Neural cell (in vitro differentiated cells): Measurements from ENCODE around the gene CHAF1B. TPM values are rescaled to one million over a fixed set of nuclear protein-coding genes. Genes with fewer than 3 reads are reported as not detected.

Experiments
- H2AFZ ChIP-seq: fragments of 200-600, 300-800 bp; sonication (generic), shearing (Covaris generic); 2 replicates; pipeline ENCODE4 v1.6.0; 2014; ENCODE audit warnings: low read depth, mild to moderate bottlenecking, antibody characterized with exemption, low read length, moderate library complexity
- H3F3A ChIP-seq: fragments of 200-600 bp; shearing (Covaris generic); 2 replicates; pipeline ENCODE4 v1.6.1; 2016; ENCODE audit warnings: mild to moderate bottlenecking, moderate library complexity, mixed read lengths, antibody characterized with exemption, low read length; ENCODE audit not compliant: insufficient read depth, poor library complexity, severe bottlenecking
- H3K27ac ChIP-seq: fragments of 200-600, 300-800 bp; sonication (generic), shearing (Covaris generic); 2 replicates; pipeline ENCODE4 v1.5.1; 2014; ENCODE audit warnings: mild to moderate bottlenecking, low read length, moderate library complexity
- H3K27me3 ChIP-seq: fragments of 300-800, 200-600 bp; sonication (generic), shearing (Covaris generic); 2 replicates; pipeline ENCODE4 v1.6.0; 2014; ENCODE audit warnings: mild to moderate bottlenecking, low read depth, low read length, moderate library complexity; ENCODE audit not compliant: insufficient read depth
- H3K36me3 ChIP-seq: fragments of 300-800, 200-600 bp; sonication (generic), shearing (Covaris generic); 2 replicates; pipeline ENCODE4 v1.5.1; 2014; ENCODE audit warnings: mild to moderate bottlenecking, antibody characterized with exemption, low read length, moderate library complexity; ENCODE audit not compliant: insufficient read depth
- H3K4me2 ChIP-seq: fragments of 300-800, 200-600 bp; sonication (generic), shearing (Covaris generic); 2 replicates; pipeline ENCODE4 v1.6.0; 2014; ENCODE audit warnings: mild to moderate bottlenecking, low read length
- H3K4me3 ChIP-seq: fragments of 300-800, 200-600 bp; sonication (generic), shearing (Covaris generic); 2 replicates; pipeline ENCODE4 v1.5.1; 2014; ENCODE audit warnings: mild to moderate bottlenecking, low read length, moderate library complexity
- H3K79me2 ChIP-seq: fragments of 200-600 bp; shearing (Covaris generic); replicated peaks from 2 replicates; pipeline ENCODE4 v1.6.0; 2014; ENCODE audit warnings: mild to moderate bottlenecking, low read length, moderate library complexity; ENCODE audit not compliant: insufficient read depth
- H3K9ac ChIP-seq: fragments of 300-800, 200-600 bp; sonication (generic), shearing (Covaris generic); 2 replicates; pipeline ENCODE4 v1.6.1; 2016; ENCODE audit warnings: mild to moderate bottlenecking, low read length, mixed read lengths
- H3K9me2 ChIP-seq: fragments of 200-600 bp; shearing (Covaris generic); 2 replicates; pipeline ENCODE4 v1.6.1; 2016; ENCODE audit warnings: mild to moderate bottlenecking, low read length, mixed read lengths; ENCODE audit not compliant: insufficient read depth
- H3K9me3 ChIP-seq: fragments of 200-600, 300-800 bp; sonication (generic), shearing (Covaris generic); 2 replicates; pipeline ENCODE4 v1.6.1; 2016; ENCODE audit warnings: mild to moderate bottlenecking, mixed run types, low read length, moderate library complexity, mixed read lengths
- H4K20me1 ChIP-seq: fragments of 200-600 bp; shearing (Covaris generic); 2 replicates; pipeline ENCODE4 v1.6.1; 2016; ENCODE audit warnings: mild to moderate bottlenecking, mixed run types; ENCODE audit not compliant: insufficient read depth
- EP300 ChIP-seq: fragments of 450-650 bp; conservative IDR thresholded peaks from 2 replicates; pipeline ENCODE4 v1.6.1; 2014; ENCODE audit warnings: antibody characterized with exemption, mild to moderate bottlenecking, moderate library complexity; ENCODE audit not compliant: poor library complexity, severe bottlenecking
- EZH2 ChIP-seq: fragments of 200-600, 300-800 bp; shearing (Covaris generic), sonication (generic); IDR thresholded peaks from 2 replicates; pipeline ENCODE4 v1.6.1; 2014; ENCODE audit warnings: antibody characterized with exemption, low read length, borderline replicate concordance, mild to moderate bottlenecking; ENCODE audit not compliant: insufficient read depth, poor library complexity, severe bottlenecking
- MXI1 ChIP-seq: fragments of 450-650 bp; conservative IDR thresholded peaks from 2 replicates; pipeline ENCODE4 v1.6.1; 2014; ENCODE audit warnings: antibody characterized with exemption, mild to moderate bottlenecking; ENCODE audit not compliant: poor library complexity, severe bottlenecking
- POLR2AphosphoS5 ChIP-seq: IDR thresholded peaks from 2 replicates; pipeline ENCODE4 v1.6.1; 2012
- RAD21 ChIP-seq: fragments of 450-650 bp; conservative IDR thresholded peaks from 2 replicates; pipeline ENCODE4 v1.6.1; 2014; ENCODE audit warnings: antibody characterized with exemption, mild to moderate bottlenecking, moderate library complexity
- SMC3 ChIP-seq: fragments of 450-650 bp; conservative IDR thresholded peaks from 2 replicates; pipeline ENCODE4 v1.6.1; 2014; ENCODE audit warnings: antibody characterized with exemption, mild to moderate bottlenecking, moderate library complexity; ENCODE audit not compliant: poor library complexity
- TAF1 ChIP-seq: IDR thresholded peaks from 2 replicates; pipeline ENCODE4 v1.6.1; 2012; ENCODE audit warnings: low read depth
- polyA plus RNA-seq: library from polyadenylated mRNA; depleted of rRNA; stranded (reverse); fragments of >200 nt; gene quantifications from 2 replicates; pipeline ENCODE4 v1.2.3, GENCODE V29; 2014
- TF ChIP-seq, protein P1 (sequence below): IDR thresholded peaks from 2 replicates; pipeline ENCODE4 v1.6.1; 2012; ENCODE audit warnings: borderline replicate concordance
- TF ChIP-seq, protein P2 (sequence below): fragments of 450-650 bp; IDR thresholded peaks from 2 replicates; pipeline ENCODE4 v1.5.1; 2014; ENCODE audit warnings: antibody characterized with exemption, mild to moderate bottlenecking, moderate library complexity; ENCODE audit not compliant: poor library complexity, severe bottlenecking

Gene CHAF1B
- polyA plus RNA-seq, 1 donor from 2014 or later: 0.72 TPM

DNA sequence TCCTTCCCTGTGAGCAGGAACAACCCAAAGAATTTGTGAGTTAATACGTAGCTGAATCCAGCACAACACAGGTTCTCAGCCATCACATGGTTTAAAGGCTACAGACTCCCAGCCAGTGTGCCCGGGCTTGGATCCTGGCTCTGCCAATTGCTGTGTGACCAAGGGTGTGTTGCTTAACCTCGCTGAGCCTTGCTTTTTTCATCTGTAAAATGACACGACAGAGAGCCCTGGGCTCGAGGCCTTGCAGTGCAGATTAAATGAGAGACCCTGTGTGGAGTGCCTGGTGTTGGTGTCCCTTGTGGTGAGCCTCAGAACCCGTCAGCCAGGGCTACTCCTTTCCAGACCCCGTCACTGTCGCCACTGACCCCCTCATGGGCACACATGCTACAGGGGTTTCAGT, 39.4 kb downstream of the CHAF1B start:
- no peaks in the 10 kb centered on the region for H3K36me3 ChIP-seq
- no peak overlapping the region for H3K4me3 ChIP-seq
- TF ChIP-seq, protein P1, sequence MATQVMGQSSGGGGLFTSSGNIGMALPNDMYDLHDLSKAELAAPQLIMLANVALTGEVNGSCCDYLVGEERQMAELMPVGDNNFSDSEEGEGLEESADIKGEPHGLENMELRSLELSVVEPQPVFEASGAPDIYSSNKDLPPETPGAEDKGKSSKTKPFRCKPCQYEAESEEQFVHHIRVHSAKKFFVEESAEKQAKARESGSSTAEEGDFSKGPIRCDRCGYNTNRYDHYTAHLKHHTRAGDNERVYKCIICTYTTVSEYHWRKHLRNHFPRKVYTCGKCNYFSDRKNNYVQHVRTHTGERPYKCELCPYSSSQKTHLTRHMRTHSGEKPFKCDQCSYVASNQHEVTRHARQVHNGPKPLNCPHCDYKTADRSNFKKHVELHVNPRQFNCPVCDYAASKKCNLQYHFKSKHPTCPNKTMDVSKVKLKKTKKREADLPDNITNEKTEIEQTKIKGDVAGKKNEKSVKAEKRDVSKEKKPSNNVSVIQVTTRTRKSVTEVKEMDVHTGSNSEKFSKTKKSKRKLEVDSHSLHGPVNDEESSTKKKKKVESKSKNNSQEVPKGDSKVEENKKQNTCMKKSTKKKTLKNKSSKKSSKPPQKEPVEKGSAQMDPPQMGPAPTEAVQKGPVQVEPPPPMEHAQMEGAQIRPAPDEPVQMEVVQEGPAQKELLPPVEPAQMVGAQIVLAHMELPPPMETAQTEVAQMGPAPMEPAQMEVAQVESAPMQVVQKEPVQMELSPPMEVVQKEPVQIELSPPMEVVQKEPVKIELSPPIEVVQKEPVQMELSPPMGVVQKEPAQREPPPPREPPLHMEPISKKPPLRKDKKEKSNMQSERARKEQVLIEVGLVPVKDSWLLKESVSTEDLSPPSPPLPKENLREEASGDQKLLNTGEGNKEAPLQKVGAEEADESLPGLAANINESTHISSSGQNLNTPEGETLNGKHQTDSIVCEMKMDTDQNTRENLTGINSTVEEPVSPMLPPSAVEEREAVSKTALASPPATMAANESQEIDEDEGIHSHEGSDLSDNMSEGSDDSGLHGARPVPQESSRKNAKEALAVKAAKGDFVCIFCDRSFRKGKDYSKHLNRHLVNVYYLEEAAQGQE: no peak
- TF ChIP-seq EP300 (no peak), MXI1 (no peak), SMC3 (no peak), TAF1 (no peak), RAD21 (no peak), EZH2 (no peak), POLR2AphosphoS5 (no peak)
- TF ChIP-seq, protein P2, sequence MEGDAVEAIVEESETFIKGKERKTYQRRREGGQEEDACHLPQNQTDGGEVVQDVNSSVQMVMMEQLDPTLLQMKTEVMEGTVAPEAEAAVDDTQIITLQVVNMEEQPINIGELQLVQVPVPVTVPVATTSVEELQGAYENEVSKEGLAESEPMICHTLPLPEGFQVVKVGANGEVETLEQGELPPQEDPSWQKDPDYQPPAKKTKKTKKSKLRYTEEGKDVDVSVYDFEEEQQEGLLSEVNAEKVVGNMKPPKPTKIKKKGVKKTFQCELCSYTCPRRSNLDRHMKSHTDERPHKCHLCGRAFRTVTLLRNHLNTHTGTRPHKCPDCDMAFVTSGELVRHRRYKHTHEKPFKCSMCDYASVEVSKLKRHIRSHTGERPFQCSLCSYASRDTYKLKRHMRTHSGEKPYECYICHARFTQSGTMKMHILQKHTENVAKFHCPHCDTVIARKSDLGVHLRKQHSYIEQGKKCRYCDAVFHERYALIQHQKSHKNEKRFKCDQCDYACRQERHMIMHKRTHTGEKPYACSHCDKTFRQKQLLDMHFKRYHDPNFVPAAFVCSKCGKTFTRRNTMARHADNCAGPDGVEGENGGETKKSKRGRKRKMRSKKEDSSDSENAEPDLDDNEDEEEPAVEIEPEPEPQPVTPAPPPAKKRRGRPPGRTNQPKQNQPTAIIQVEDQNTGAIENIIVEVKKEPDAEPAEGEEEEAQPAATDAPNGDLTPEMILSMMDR: no peak
- no peaks in the 10 kb centered on the region for H3F3A ChIP-seq
- no peak overlapping the region for H3K4me2 ChIP-seq
- H2AFZ ChIP-seq: no peak overlapping the region
- H4K20me1 ChIP-seq: no peaks in the 10 kb centered on the region
- H3K9me3 ChIP-seq: no peaks in the 10 kb centered on the region
- no peaks in the 10 kb centered on the region for H3K79me2 ChIP-seq
- H3K9me2 ChIP-seq: no peaks in the 10 kb centered on the region
- H3K27ac ChIP-seq: no peak overlapping the region
- H3K9ac ChIP-seq: no peak overlapping the region
- H3K27me3 ChIP-seq: no peaks in the 10 kb centered on the region

DNA sequence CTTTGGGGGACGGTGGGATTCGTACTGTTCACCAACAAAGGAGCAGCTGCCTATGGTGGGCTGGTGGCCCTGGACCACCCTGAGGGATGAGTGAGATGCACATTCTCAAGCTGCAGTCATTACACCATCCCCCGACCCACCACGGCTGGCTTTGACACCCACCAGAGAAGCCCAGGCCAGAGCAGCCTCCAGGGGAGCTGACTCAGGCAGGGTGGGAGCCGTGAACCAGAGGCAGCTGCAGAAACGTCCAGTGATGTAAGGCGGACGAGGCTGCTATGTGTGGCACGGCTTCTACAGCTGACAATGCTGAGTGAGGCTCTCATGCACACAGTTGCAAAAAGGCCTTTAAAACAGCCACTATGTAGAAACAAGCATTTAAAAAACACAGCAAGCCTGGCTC, 40.1 kb downstream of the CHAF1B start:
- Histone ChIP-seq H3K9me3 (no peaks in the 10 kb centered on the region), H3K36me3 (no peaks in the 10 kb centered on the region), H3K4me3 (no peak overlapping the region), H2AFZ (no peak overlapping the region), H3K27me3 (no peaks in the 10 kb centered on the region), H4K20me1 (no peaks in the 10 kb centered on the region), H3K79me2 (no peaks in the 10 kb centered on the region), H3K27ac (no peak overlapping the region), H3K9ac (no peak overlapping the region), H3K9me2 (no peaks in the 10 kb centered on the region), H3F3A (no peaks in the 10 kb centered on the region), H3K4me2 (no peak overlapping the region)
- TF ChIP-seq, protein P2: no peak
- TF ChIP-seq, protein P1: no peak
- TF ChIP-seq RAD21 (no peak), TAF1 (no peak), POLR2AphosphoS5 (no peak), SMC3 (no peak), EZH2 (no peak), MXI1 (no peak)
